ENCODE data around the gene MCOLN1. TPM values are rescaled to one million over a fixed set of nuclear protein-coding genes. Genes with fewer than 3 reads are reported as not detected.

Gene MCOLN1
- 7.1 and 7.5 TPM in 2 replicates for total RNA-seq (2014; rRNA removed; shearing (Covaris generic))

DNA sequence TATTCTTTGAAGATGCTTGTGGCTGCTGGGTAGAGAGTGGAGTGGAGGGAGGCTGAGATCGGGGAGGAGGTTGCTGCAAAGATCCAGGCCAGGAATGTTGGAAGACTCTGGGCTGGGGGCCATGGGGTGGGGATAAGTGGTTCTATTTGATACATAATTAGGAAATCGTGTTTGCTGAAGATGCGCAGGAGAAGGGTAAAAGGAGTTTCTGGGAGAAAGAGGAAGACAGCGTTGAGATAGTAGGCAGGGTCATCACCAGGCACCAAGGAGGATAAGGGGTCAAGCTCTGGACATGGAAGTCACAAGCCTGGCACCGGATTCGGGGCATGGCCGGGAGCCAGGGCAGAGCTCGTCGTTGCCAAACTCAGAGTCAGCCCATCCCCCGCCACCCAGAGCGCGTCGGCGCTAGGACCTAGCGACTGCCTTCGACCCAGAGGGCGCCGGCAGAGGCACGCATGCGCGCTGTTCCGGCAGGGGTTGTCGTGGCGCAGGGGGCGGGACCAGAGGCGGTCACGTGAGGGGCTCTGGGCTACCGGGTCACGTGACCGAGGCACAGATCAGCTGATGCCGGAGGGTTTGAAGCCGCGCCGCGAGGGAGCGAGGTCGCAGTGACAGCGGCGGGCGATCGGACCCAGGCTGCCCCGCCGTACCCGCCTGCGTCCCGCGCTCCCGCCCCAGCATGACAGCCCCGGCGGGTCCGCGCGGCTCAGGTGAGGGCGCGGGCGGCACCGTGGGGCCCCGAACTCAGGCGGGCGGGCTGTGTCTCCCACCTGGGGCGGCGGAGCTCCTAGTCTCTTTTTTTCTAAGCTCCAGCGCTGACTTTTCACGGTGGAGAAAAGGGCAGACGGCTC lies at the start of gene MCOLN1:
Gene MCOLN1, plus strand, starts transcription at position 553 of the 851 bp plus-strand sequence. Its CDS starts 127 bp downstream, at position 680.
- peak; percentile 93 for DNase-seq (ENCODE audit: low spot score)

DNA sequence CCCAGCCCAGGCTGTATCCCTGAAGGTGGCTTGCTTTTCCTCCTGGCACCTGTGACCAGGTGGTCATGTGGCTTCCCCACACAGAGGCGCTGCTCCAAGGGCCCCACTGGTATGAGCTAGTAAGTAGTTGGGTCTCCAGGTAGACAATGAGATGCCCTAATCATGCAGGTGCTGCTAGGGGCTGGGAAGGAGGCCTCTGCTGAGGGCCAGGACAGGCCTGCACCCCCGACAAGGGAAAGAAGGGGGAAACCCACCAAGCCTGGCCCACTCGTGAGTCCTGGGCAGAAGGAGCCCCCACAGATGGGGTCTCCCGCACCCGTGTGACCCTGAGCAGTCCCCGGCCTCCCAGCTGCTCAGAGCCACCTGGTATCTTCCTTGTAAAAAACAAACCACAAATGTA lies 46.8 kb upstream of the MCOLN1 start:
- DNase-seq (ENCODE audit: low spot score): no peak

DNA sequence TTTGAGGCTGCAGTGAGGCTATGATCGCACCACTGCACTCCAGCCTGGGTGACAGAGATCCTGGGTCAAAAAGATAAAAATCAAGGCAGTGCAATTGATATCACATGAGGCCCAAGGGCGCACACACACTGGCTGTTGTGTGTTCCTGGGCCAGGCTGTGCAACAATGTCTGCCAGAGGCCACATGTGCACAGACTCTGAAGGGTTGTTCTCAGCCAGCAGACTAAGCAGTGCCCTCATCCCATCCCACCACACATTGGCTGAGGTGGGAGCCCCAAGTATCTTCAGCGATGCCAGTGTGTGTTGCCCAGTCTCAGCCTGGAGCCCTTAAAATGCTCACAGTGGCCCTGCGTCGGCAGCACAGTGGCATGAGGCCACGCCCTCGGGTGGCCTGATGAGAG lies 46.2 kb upstream of the MCOLN1 start:
- no peak for DNase-seq (ENCODE audit: low spot score)

DNA sequence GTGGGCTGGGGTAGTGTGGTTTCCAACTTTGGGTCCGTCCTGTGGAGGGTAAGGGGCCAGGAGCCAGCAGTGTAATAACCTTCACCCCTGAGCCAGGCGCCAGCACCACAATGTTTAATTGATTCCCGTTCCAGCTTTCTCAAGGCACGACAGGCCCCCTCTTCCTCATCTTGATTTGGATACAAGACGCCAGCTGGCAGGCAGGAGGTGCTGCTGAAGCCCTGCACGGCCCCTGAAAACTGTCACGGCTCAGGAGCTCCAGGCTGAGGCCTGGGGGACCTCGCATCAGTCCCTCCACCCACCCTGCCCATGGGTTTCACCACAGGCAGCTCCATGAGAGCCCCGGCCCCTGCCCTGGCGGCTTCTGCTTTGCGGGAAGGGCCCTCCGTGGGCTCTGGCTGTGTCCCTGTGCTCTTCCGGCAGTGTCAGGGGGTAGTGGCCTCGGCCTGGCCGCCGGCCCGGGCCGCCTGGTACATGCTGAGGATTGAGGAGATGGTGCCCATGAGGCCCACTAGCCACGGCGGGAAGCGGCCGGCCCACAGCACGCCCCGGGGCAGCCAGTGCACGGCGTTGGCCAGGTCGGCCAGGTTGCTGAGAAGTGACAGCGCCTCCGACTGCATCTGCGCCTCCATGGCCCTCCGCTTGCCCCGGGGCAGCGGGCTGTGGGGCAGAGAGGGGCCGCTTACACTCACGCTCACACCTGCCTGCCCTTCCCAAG lies 45.5 kb upstream of the MCOLN1 start:
- DNase-seq (ENCODE audit: low spot score): no peak

DNA sequence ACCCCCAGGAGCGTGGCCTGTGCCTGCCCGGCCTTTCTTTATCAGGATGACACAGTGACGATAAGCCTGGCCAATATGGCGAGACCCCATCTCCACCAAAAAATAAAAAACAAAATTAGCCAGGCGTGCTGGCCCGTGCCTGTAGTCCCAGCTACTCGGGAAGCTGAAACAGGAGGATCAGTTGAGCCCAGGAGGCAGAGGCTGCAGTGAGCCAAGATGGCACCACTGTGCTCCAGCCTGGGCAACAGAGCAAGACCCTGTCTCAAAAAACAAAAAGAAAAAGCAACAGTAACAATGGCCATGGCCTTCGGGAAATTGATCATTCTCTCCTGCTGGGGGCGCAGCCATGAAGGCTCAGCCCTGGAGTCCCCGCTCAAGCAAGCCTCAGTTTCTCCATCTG lies 44.7 kb upstream of the MCOLN1 start:
- no peak for DNase-seq (ENCODE audit: low spot score)

DNA sequence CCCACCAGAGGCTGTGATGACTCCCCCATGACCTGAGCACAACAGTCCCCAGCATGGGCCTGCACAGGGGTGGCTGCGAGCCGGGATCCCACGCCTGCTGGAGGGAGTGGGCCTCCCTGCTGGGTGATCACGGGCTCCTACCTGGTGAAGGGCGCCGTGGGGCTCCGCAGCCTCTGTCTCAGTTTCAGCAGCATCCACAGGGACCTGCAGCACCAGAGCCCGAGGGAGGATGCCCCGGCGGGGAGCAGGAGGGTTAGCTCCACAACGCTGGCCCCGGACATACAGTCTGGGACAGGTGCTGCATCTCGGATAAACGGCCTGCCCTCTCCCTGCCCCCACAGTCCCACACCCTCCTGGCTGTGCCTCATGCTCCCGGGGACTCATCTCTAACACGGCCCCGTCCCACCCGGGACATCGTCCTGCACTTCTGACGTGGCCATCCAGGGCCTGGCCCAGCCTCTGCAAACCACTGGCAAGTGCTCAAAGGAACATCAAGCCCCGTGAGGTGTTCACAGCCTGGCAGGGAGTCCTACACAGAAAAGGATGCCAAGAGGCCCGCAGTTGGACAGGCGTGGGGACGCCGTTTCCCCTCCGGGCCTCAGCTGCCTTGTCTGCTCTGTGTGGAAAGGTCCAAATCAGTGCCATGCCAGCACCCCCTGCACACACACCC lies 44.1 kb upstream of the MCOLN1 start:
- no peak for DNase-seq (ENCODE audit: low spot score)

DNA sequence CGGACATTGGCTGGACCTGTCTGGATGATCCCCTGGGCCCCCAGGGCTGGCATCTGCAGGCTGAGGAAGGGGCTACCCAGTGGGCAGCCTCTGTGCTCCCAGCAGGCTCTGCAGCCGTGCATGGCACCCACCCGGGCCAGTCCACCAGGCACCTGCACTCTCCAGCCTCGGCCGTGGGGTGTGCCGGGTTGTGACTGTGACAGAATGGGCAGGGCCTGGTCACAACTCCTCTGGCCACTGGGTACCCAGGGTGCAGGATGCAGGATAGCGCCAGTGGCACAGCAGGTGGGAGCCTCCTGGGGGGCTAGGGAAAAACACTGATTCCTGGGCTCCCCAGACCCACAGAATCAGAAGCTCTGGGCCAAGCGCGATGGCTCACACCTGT lies 43.6 kb upstream of the MCOLN1 start:
- DNase-seq (ENCODE audit: low spot score): no peak

DNA sequence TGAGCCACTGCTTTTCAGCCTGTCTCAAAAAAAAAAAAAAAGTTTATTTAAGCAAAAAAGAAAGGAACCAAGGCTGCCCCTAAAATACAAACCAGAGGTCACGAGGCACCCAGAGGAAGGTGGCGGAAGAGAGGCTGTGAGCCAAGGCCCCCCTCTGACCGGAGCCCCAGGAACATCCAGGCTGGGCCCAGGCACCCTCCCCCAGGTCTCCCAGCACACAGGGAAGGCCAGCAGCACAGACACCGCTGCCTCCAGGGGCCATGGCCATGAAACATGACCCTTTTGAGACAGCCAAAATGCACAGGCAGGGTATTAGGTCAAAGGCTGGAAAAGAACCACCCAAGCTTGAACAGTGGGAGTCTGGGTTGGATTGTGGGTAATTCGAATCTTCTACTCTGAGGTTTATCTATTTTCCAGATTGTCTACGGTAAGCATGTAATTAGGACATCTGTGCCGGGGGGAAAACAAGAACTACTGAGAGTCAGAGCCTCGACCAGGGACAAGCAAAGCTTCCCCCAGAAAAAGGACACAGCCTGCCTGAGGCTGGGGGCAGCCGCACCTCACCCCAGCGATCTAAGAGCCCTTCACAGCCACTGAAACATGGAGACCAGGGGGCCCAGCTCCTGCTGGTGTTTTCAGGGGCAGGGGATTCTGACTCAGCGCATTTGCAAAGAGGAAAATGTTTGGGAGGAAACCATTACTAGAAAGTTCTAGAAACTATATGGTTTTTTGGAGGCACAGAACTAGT lies 42.0 kb upstream of the MCOLN1 start:
- DNase-seq (ENCODE audit: low spot score): no peak

DNA sequence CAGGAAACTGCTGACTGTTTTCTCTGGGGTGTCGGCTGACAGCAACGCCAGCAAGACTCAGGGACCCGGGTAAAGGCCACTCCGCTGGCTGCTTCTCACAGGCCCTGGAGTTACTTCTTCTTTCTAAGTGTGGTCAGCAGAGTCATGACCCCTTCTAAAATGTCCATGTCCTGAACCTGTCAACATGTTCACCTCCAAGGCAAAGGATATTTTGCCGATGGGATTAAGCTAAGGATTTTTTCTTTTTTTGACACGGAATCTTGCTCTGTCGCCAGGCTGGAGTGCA lies 41.5 kb upstream of the MCOLN1 start:
- no peak for DNase-seq (ENCODE audit: low spot score)

DNA sequence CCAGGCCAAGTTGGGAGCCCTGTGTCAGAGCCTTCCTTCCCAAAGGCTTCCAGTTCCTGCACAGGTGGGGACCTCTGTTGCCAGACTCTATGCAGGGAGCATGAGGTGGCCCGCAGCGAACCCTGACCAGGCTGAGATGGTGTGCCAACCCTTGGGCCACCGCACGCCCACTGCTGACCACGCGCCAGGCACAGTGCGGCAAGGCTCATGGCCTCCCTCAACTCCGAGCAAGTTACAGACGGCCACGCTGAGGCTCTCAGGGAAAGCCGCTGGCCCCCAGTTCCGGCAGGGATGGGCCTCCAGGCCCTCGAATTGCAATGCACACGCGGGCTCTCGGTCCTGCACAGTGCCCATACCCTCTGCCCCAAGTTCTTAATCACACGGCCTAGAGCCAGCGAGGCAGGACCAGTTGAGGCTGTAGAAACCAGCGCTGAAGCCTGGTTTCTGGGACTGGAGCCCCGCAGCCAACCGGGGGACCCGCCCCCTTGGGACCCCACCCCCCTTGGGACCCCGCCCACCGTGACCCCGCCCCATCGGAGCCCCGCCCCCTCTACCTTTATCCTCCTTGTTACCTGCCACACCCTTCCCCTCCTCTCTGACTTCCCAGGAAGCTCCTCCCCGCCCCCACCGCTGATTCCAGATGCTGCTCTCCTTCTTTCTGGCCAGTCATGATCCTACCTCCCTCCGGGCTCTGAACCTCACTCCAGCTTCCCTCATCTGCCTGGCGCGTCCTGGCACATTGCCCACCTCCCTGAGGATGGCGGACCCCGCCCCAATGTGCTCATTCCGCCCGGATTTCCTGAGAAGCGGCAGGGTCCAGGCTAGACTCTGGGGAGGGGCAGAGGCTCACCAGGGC lies 39.6 kb upstream of the MCOLN1 start:
- DNase-seq (ENCODE audit: low spot score): no peak

DNA sequence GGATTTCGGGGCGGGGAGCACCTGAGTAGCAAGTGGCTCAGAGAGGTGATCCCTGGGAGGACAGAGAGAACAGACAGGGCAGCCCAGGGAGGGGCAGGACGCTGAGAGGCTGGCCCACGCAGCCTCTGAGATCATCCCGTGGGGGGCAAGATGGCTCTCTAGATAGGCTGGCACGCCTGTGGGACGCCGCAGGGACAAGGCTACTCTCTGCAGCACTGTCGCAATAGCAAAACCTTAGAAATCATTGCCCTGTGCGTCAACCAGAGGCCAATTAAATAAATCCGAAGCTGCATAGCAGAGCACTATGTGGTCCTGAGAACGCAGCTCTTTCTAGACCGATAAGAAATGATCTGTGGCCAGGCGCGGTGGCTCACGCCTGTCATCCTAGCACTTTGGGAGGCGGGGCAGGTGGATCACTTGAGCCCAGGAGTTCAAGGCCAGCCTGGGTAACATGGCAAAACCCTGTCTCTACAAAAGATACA lies 38.7 kb upstream of the MCOLN1 start:
- peak; percentile 28 for DNase-seq (ENCODE audit: low spot score)

DNA sequence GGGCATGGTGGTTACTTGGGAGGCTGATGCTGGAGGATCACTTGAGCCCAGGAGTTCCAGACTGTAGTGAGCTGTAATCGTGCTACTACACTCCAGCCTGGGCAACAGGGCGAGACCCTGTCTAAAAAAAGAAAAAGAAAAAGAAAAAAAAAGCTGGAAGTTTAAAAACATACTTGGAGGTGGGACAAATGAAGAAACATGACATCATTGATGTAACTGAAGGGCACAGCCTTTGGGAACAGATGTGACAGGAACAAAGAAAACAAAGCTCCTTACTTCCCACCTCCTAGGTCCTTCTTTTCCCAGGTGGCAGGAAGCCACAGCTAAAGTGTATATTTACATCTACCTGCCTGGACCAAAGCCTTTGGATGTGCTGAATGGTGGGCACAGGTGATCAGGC lies 35.5 kb upstream of the MCOLN1 start:
- DNase-seq (ENCODE audit: low spot score): no peak

DNA sequence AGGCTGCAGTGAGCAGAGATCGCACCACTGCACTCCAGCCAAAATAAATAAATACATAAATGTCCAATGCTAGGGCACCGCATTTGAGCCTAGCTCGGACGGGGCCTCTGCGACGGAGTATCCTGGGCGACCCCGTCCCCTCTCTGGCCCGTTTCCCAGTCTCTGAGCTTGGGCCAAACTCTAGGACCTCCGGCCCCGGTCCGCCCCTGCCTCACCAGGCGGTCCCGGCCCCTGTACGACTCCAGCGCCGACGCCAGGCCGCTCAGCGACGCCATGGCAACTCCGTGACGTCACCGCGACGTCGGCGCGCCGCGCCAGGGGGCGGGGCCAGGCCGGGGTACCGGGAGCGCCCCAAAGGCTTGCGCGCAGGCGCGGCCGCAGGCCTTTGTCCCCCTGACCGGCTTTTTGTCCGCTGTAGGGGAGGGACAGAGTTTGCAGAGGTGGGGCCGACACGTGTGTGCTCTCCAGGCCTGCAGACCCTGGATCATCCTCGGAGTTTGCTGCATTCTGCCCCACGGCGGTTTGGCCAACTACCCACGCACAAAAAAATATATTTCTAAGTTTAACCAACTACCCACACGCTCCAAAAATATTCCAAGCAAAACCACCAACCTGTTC lies 33.6 kb upstream of the MCOLN1 start, which contains the start of gene PEX11G:
Gene PEX11G, minus strand, starts transcription at position 300 of the 618 bp plus-strand sequence. Its CDS starts 25 bp downstream, at position 275.
- DNase-seq (ENCODE audit: low spot score): peak; percentile 80

DNA sequence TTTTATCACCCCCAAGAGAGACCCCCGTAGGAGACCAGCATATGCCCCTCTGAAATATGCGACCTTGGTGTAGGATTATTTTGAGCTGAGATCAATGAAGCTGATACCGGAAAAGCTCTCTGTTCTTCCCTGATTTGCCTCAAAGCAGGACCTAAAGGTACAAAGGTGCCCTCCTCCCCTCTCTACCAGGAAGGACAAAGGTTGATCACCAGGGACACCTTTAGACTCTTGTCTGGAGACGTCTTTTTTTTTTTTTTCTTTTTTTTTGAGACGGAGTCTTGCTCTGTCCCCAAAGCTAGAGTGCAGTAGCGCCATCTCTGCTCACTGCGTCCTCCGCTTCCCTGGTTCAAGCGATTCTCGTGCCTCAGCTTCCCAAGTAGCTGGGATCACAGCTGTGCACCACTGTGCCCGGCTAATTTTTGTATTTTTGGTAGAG lies 32.8 kb upstream of the MCOLN1 start:
- peak; percentile 28 for DNase-seq (ENCODE audit: low spot score)

DNA sequence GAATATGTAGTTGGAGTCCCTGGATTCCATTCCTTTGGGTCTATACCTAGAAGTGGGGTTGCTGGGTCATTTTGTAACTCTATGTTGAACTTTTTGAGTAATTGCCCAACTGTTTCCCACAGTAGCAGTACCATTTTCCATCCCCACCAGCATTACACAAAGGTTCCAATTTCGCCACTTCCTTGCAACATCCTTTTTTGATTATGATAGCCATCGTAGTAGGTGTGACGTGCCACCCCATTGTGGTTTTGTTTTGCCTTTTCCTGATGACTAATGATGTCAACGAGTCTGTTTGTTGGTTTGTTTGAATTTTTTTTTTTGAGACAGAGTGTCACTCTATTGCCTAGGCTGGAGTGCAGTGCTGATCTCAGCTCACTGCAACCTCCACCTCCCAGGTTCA lies 30.3 kb upstream of the MCOLN1 start:
- no peak for DNase-seq (ENCODE audit: low spot score)

DNA sequence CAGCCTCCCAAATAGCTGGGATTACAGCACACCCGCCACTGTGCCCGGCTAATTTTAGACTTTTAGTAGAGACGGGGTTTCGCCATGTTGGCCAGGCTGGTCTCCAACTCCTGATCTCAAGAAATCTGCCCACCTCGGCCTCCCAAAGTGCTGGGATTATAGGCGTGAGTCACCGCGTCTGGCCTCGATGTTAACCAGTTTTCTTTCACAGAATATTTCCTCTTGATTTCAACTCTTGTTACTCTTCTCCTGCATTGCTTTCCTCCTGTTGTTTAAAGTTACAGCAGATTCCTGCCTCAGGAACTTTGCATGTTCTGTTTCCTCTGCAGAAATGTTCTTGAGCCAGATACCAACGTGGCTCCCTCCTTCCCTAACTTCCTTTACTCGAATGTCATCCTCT lies 29.9 kb upstream of the MCOLN1 start:
- no peak for DNase-seq (ENCODE audit: low spot score)

DNA sequence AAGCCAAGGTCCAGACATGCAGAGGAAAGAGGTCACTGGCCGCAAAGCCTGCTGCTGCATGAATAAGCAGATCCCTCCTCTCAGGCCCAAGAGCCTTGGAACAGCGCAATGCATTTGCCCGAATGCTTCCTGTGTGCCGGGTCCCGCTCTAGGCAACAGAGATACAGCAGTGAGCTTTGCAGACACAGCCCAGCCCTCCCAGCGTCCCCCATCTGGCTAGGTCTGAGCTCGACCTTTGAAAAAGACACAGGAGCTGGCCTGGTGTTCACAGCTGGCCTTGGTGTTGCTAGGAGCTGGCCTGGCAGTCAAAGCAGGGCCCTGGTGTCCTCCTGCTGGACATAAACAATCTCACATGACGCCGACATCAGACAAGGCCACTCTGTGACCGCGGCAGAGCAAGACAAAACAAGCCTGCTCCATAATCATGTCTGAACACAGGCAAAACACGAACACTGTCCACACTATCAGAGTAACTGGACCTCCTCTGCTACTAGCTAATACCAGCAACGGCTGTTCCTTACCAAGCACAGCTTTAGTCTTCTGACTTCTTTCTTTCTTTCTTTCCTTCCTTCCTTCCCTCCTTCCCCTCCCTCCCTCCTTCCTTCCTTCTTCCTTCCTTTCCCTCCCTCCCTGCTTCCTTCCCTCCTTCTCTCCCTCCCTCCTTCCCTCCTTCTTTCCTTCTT lies 27.9 kb upstream of the MCOLN1 start:
- DNase-seq (ENCODE audit: low spot score): no peak

DNA sequence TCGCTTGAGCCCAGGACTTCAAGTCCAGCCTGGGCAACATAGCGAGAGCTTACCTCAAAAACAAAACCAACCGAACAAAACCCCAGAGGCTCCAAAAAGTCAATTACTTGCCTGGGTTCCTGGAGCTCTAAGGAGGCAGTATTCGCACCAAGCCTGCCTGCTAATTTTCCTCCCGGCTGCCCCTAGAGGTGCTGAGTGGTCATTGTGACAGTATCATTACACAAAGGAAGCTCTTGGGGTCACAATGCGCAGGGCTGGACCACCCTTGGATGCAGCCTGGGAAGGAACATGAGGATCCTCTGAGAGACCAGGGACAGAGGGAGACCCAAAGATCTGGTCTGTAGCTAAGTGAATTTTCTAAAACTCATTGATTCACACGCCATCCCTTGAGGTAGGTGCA lies 25.1 kb upstream of the MCOLN1 start:
- DNase-seq (ENCODE audit: low spot score): no peak

DNA sequence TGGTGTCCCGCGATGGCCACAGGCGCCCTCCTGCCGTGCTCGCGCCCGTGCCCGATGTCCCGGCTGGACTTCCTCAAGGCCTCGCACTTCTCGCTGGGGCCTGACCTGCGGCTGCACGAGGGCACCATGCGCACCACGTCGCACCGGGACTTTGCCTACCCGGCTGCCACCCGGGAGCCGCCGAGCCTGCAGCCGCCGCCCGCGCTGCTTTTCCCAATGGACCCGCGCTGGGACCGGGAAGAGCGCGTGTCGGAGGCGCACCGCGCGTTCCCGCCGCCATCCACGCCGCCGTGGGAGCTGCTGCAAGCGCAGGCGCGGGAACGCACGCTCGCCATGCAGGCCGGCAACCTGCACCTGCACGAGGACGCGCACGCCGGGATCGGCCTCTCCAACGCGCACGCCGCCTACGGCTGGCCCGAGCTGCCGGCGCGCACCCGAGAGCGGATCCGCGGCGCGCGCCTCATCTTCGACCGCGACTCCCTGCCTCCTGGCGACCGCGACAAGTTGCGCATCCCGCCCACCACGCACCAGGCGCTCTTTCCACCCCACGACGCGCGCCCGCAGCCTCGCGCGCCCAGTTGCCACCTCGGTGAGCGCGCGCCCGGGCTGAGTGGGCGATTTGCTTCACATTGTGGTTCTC lies 21.5 kb upstream of the MCOLN1 start:
- DNase-seq (ENCODE audit: low spot score): peak; percentile 75

Measured in HT-29 (cell line).